Measurements from ENCODE around the gene SERPINA6. TPM values are rescaled to one million over a fixed set of nuclear protein-coding genes. Genes with fewer than 3 reads are reported as not detected.
"Not testable (repeated sequence)": the region's sequence is repeated elsewhere in the genome, so short reads cannot be mapped to it uniquely, and the experiment has no call there.

SERPINA6 gene
- 1 to 10 TPM in 1 of 4 donors, not detected in 3; 1.5 TPM for total RNA-seq

DNA sequence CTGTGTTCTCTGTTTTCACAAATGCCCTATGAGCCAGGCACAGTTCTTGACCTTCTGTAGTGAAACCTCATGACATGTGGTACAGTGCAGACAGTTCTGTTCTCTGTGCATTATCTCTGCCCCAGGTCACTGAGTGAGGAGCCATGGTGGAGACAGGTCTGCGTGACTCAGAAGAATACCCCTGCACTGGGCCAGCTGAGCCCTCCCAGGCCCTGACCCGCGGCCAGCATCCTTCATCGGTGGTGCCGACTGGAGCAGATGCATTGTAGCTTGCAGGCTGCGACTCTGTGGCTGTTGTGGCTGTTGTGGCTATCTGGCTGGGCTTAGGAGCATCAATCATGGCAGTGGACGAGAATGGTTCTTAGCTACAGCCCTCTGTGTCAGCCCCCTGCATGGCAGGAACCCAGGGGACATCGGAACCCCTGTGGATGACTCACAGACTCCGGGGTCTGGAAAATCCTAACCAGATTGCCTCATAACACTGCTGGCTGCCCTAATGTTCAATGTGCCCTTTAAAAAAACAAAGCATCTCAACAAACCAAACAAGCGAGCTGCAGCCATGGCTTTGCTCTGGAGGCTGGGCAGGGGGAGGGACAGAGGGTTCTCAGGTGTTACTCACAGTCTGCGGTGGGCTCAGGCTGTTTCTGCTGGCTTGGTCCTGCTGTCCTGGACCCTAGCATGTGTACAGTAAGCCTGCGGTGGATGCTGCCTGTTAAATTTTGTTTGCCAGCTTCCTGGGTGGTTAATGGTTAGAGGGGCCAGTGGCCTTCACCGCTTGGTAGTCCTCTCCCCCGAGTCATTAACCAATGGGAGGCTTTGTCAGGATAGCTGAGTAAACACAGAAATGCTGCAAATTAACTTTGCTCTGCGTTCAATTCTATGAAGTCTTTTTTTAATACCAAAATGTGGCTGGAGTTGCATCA lies at the start of gene SERPINA6:
SERPINA6 (minus strand) TSS at position 689 of the 923 bp plus-strand sequence. CDS start 8,688 bp downstream, outside the sequence.
- DNase-seq (ENCODE audit: low spot score), result no peak
- ATAC-seq (ENCODE audit: low FRiP score), result no peak
- TF ChIP-seq CTCF (IDR thresholded peaks at IDR 0.05), result no peak

- ATAC-seq (ENCODE audit: low FRiP score), result no peak
- TF ChIP-seq CTCF (IDR thresholded peaks at IDR 0.05), result no peak
- DNase-seq (ENCODE audit: low spot score), result no peak
Measured at GRCh38 chr14:94372021-94372605, 49.0 kb upstream of the SERPINA6 start.

- DNase-seq (ENCODE audit: low spot score) (no peak), ATAC-seq (ENCODE audit: low FRiP score) (no peak)
- no peak for TF ChIP-seq CTCF (IDR thresholded peaks at IDR 0.05)
Measured at GRCh38 chr14:94370524-94370910, 47.4 kb upstream of the SERPINA6 start.

GRCh38 chr14:94369766-94370523 lies 46.8 kb upstream of the SERPINA6 start:
- ATAC-seq (ENCODE audit: low FRiP score); DNase-seq (ENCODE audit: low spot score): not testable (repeated sequence)

- TF ChIP-seq CTCF (IDR thresholded peaks at IDR 0.05), result no peak
- ATAC-seq (ENCODE audit: low FRiP score), result no peak
- no peak for DNase-seq (ENCODE audit: low spot score)
Measured at GRCh38 chr14:94368956-94369355, 45.8 kb upstream of the SERPINA6 start.

- TF ChIP-seq CTCF (IDR thresholded peaks at IDR 0.05), result no peak
- ATAC-seq (ENCODE audit: low FRiP score), result no peak
- DNase-seq (ENCODE audit: low spot score), result no peak
Measured at GRCh38 chr14:94368243-94368590, 45.1 kb upstream of the SERPINA6 start.
